Measurements from ENCODE around the gene ALDH18A1. TPM values are rescaled to one million over a fixed set of nuclear protein-coding genes. Genes with fewer than 3 reads are reported as not detected.

Gene ALDH18A1
- total and polyA plus RNA-seq, 2 donors (not counting 3 experiments of a cell fraction or from before 2014, with no cell fraction given) = 53.2 to 92.6 TPM

- H3K9me3 ChIP-seq (replicated peaks; ENCODE audit: control insufficient read depth, insufficient read depth, low read length) = no peaks in the 10 kb centered on the region
- H3K79me2 ChIP-seq (ENCODE audit: control insufficient read depth, insufficient read depth, low read length) = no peaks in the 10 kb centered on the region
- no peak overlapping the region for H3K9ac ChIP-seq (replicated peaks; ENCODE audit: extremely low read depth, insufficient read depth, low read length)
- POLR2A ChIA-PET = no interaction called here
- FAIRE-seq (no peak), DNase-seq (ENCODE audit: low read depth, low spot score) (no peak)
- no peak overlapping the region for H2AFZ ChIP-seq (ENCODE audit: low read depth, low read length)
- no peaks in the 10 kb centered on the region for H3K9me1 ChIP-seq (replicated peaks; ENCODE audit: control insufficient read depth, extremely low read depth, insufficient read depth, low read length)
- no peaks in the 10 kb centered on the region for H3K4me1 ChIP-seq (ENCODE audit: control insufficient read depth, extremely low read depth, insufficient read depth, low read length)
- dilution Hi-C loops (cut with MboI; ENCODE audit: extremely low pct_ligation_motif_present, low sequenced_read_pairs) (no loop called here), intact Hi-C loops (cut with micrococcal nuclease) (no loop called here)
- H3K27me3 ChIP-seq (ENCODE audit: control insufficient read depth in 2 of 2, insufficient read depth in 2 of 2, low read length in 2 of 2) = no peaks in the 10 kb centered on the region
- no peaks in the 10 kb centered on the region for H4K20me1 ChIP-seq (replicated peaks; ENCODE audit: control insufficient read depth, extremely low read depth, insufficient read depth, low read length)
- H3K4me3 ChIP-seq (replicated peaks in 1 of 3; ENCODE audit: insufficient read depth in 1 of 3, low read depth in 1 of 3, low read length in 3 of 3) = no peak overlapping the region
- H3K36me3 ChIP-seq (ENCODE audit: control insufficient read depth in 2 of 2, extremely low read depth in 1 of 2, insufficient read depth in 2 of 2, low read length in 2 of 2) = peaks cover 36 to 52% of the 10 kb centered on the region in 2 experiments
- TF ChIP-seq MAX (IDR thresholded peaks at IDR 0.05; ENCODE audit: insufficient read depth, insufficient read length) = no peak
- TF ChIP-seq POLR2A (IDR thresholded peaks at IDR 0.05; ENCODE audit: low read depth, low read length) = no peak
- no peak for TF ChIP-seq MYC (IDR thresholded peaks at IDR 0.05; ENCODE audit: low read depth, low read length)
- no peak for TF ChIP-seq FOS (IDR thresholded peaks at IDR 0.05; ENCODE audit: borderline replicate concordance, insufficient read depth, low read length)
- TF ChIP-seq POLR2AphosphoS5 (IDR thresholded peaks at IDR 0.05; ENCODE audit: insufficient read depth, low read depth, low read length) = no peak
- TF ChIP-seq, protein P1, sequence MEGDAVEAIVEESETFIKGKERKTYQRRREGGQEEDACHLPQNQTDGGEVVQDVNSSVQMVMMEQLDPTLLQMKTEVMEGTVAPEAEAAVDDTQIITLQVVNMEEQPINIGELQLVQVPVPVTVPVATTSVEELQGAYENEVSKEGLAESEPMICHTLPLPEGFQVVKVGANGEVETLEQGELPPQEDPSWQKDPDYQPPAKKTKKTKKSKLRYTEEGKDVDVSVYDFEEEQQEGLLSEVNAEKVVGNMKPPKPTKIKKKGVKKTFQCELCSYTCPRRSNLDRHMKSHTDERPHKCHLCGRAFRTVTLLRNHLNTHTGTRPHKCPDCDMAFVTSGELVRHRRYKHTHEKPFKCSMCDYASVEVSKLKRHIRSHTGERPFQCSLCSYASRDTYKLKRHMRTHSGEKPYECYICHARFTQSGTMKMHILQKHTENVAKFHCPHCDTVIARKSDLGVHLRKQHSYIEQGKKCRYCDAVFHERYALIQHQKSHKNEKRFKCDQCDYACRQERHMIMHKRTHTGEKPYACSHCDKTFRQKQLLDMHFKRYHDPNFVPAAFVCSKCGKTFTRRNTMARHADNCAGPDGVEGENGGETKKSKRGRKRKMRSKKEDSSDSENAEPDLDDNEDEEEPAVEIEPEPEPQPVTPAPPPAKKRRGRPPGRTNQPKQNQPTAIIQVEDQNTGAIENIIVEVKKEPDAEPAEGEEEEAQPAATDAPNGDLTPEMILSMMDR (IDR thresholded peaks at IDR 0.05; ENCODE audit: extremely low read depth in 1 of 2, insufficient read depth in 1 of 2, low read depth in 1 of 2, low read length in 2 of 2) = no peak
- no peak for TF ChIP-seq GATA2 (IDR thresholded peaks at IDR 0.05; ENCODE audit: insufficient read depth, insufficient read length, low read depth, low read length)
- TF ChIP-seq JUN (IDR thresholded peaks at IDR 0.05; ENCODE audit: borderline replicate concordance, insufficient read depth, insufficient read length, low read depth) = no peak
- TF ChIP-seq EZH2 (IDR thresholded peaks at IDR 0.05; ENCODE audit: borderline replicate concordance, low read depth, low read length, severe bottlenecking) = no peak
- BruUV-seq (replicated peaks) = no TSS peak
- H3K4me2 ChIP-seq (ENCODE audit: insufficient read depth, low read length) = no peak overlapping the region
- CTCF ChIA-PET = interaction anchor here (1.1 to 1.7 kb wide), 2 partner anchors 180 to 254 kb away, joined by 3 to 4 read pairs; no protein-coding TSS in a partner anchor
- no peak overlapping the region for H3K27ac ChIP-seq (ENCODE audit: insufficient read depth, low read depth, low read length)
Measured at GRCh38 chr10:95610727-95611126, 45.8 kb downstream of the ALDH18A1 start.
